ENCODE data around the gene PPP3R1.
"Not testable (repeated sequence)": the region's sequence is repeated elsewhere in the genome, so short reads cannot be mapped to it uniquely, and the experiment has no call there.

The PPP3R1 gene

DNA sequence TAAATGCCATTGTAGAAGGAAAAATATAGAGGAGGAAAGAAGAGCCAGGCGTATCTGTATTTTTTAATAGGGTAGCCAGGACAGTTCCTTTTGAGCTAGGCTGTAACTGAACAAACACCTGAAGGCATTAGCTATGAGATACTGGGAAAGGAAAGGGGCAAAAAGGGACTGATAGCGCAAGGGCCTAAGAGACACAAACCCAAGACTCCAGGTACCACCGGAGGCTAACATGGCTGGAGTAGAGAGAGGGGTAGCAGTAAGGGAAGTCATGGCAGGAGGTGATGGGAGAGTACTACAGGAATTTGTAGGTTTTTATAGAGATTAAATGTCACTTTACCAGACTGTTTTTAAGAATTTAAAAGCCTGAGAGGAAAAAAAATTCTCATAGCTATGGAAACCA, 73.9 kb downstream of the PPP3R1 start:
- Histone ChIP-seq H3K4me3 (ENCODE audit: low read depth, low read length, poor library complexity, severe bottlenecking) (no peak overlapping the region), H3K4me2 (ENCODE audit: low read length) (no peak overlapping the region)
- TF ChIP-seq, protein P1, sequence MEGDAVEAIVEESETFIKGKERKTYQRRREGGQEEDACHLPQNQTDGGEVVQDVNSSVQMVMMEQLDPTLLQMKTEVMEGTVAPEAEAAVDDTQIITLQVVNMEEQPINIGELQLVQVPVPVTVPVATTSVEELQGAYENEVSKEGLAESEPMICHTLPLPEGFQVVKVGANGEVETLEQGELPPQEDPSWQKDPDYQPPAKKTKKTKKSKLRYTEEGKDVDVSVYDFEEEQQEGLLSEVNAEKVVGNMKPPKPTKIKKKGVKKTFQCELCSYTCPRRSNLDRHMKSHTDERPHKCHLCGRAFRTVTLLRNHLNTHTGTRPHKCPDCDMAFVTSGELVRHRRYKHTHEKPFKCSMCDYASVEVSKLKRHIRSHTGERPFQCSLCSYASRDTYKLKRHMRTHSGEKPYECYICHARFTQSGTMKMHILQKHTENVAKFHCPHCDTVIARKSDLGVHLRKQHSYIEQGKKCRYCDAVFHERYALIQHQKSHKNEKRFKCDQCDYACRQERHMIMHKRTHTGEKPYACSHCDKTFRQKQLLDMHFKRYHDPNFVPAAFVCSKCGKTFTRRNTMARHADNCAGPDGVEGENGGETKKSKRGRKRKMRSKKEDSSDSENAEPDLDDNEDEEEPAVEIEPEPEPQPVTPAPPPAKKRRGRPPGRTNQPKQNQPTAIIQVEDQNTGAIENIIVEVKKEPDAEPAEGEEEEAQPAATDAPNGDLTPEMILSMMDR (IDR thresholded peaks at IDR 0.05; ENCODE audit: low read length), result no peak
- TF ChIP-seq EZH2 (IDR thresholded peaks at IDR 0.05; ENCODE audit: borderline replicate concordance, low read length), result no peak

DNA sequence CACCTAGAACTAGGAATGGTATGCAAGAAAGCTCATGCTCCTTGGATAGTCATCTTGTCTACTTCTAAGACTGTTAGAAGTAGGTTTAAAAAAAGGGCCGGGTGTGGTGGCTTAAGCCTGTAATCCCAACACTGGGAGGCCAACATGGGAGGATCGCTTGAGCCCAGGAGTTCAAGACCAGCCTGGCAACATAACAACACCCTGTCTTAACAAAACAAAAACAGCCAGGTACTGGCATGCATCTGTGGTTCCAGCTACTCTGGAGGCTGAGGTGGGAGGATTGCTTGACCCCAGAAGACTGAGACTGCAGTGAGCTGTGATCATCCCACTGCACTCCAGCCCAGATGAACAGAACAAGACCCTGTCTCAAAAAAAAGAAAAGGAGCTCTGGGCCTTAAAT, 74.8 kb downstream of the PPP3R1 start:
- Histone ChIP-seq H4K20me1 (ENCODE audit: insufficient read depth, low read length) (no peaks in the 10 kb centered on the region), H3K9ac (ENCODE audit: low read length) (no peak overlapping the region), H3F3A (ENCODE audit: insufficient read depth, low read length) (0 out of 2 replicates have a peak, but pooled peaks cover 2% of the 10 kb centered on the region), H3K79me2 (ENCODE audit: insufficient read depth, low read length) (no peaks in the 10 kb centered on the region), H3K4me1 (ENCODE audit: insufficient read depth, low read length, severe bottlenecking) (peaks cover 11% of the 10 kb centered on the region), H3K9me2 (ENCODE audit: low read depth, low read length) (no peaks in the 10 kb centered on the region), H2AFZ (ENCODE audit: low read length) (no peak overlapping the region), H3K27ac (ENCODE audit: low read depth, low read length, poor library complexity, severe bottlenecking) (no peak overlapping the region), H3K36me3 (ENCODE audit: insufficient read depth, low read length) (peaks cover 88% of the 10 kb centered on the region), H3K27me3 (ENCODE audit: insufficient read depth, low read length) (no peaks in the 10 kb centered on the region), H3K9me3 (ENCODE audit: low read length) (no peaks in the 10 kb centered on the region), H3K4me2 (ENCODE audit: low read length) (no peak overlapping the region), H3K4me3 (ENCODE audit: low read depth, low read length, poor library complexity, severe bottlenecking) (no peak overlapping the region)
- TF ChIP-seq, protein P1 (IDR thresholded peaks at IDR 0.05; ENCODE audit: low read length), result no peak
- TF ChIP-seq EZH2 (IDR thresholded peaks at IDR 0.05; ENCODE audit: borderline replicate concordance, low read length), result no peak

More for the DNA sequence above, 73.9 kb downstream of the PPP3R1 start:
- Histone ChIP-seq H3K27me3 (ENCODE audit: insufficient read depth, low read length) (no peaks in the 10 kb centered on the region), H3K9me3 (ENCODE audit: low read length) (no peaks in the 10 kb centered on the region), H3K4me1 (ENCODE audit: insufficient read depth, low read length, severe bottlenecking) (peaks cover 7% of the 10 kb centered on the region), H2AFZ (ENCODE audit: low read length) (no peak overlapping the region), H3F3A (ENCODE audit: insufficient read depth, low read length) (0 out of 2 replicates have a peak, but pooled peaks cover 2% of the 10 kb centered on the region), H3K9ac (ENCODE audit: low read length) (no peak overlapping the region), H3K9me2 (ENCODE audit: low read depth, low read length) (no peaks in the 10 kb centered on the region), H4K20me1 (ENCODE audit: insufficient read depth, low read length) (no peaks in the 10 kb centered on the region), H3K79me2 (ENCODE audit: insufficient read depth, low read length) (no peaks in the 10 kb centered on the region), H3K27ac (ENCODE audit: low read depth, low read length, poor library complexity, severe bottlenecking) (no peak overlapping the region), H3K36me3 (ENCODE audit: insufficient read depth, low read length) (peaks cover 91% of the 10 kb centered on the region)

DNA sequence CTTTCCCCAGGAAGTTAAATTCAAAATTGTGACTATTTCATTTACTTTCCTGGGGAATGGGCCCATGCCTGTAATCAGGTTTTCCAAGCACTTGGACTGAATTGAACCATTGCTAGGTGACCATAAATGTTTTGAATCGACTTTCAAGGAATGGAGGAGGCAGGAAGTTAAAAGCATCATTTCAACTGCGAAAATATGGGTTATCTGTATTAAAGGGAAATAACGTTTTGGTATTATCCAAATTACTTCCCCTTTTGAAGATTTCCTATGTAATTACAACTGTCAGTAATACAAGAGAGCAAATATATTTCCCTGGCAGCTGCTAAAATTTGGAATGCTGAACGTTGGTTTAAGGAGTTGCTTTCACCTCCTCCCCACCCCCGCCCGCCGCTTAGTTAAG, 75.7 kb downstream of the PPP3R1 start:
- Histone ChIP-seq H4K20me1 (ENCODE audit: insufficient read depth, low read length) (no peaks in the 10 kb centered on the region), H3K27me3 (ENCODE audit: insufficient read depth, low read length) (no peaks in the 10 kb centered on the region), H3K79me2 (ENCODE audit: insufficient read depth, low read length) (no peaks in the 10 kb centered on the region), H3F3A (ENCODE audit: insufficient read depth, low read length) (0 out of 2 replicates have a peak, but pooled peaks cover 2% of the 10 kb centered on the region), H3K9me2 (ENCODE audit: low read depth, low read length) (no peaks in the 10 kb centered on the region), H3K9me3 (ENCODE audit: low read length) (no peaks in the 10 kb centered on the region), H3K4me3 (ENCODE audit: low read depth, low read length, poor library complexity, severe bottlenecking) (no peak overlapping the region), H2AFZ (ENCODE audit: low read length) (no peak overlapping the region), H3K27ac (ENCODE audit: low read depth, low read length, poor library complexity, severe bottlenecking) (no peak overlapping the region), H3K36me3 (ENCODE audit: insufficient read depth, low read length) (peaks cover 89% of the 10 kb centered on the region), H3K4me2 (ENCODE audit: low read length) (no peak overlapping the region), H3K4me1 (ENCODE audit: insufficient read depth, low read length, severe bottlenecking) (peaks cover 11% of the 10 kb centered on the region), H3K9ac (ENCODE audit: low read length) (no peak overlapping the region)
- no peak for TF ChIP-seq EZH2 (IDR thresholded peaks at IDR 0.05; ENCODE audit: borderline replicate concordance, low read length)
- TF ChIP-seq, protein P1 (IDR thresholded peaks at IDR 0.05; ENCODE audit: low read length), result no peak

DNA sequence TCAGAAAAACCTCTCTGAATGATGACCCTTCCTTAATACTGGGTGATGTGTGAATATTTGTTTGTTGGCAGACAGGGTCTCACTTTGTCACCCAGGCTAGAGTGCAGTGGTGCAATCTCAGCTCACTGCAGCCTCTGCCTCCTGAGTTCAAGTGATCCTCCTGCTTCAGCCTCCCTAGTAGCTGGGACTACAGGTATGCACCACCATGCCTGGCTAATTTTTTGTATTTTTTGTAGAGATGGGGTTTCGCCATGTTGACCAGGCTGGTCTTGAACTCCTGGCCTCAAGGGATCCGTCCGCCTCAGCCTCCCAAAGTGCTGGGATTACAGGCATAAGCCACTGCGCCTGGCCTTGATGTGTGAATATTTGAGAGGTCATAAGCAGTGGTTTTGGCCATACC, 77.1 kb downstream of the PPP3R1 start:
- H3K36me3 ChIP-seq (ENCODE audit: insufficient read depth, low read length), result peaks cover 78% of the 10 kb centered on the region
- not testable (repeated sequence) for H2AFZ ChIP-seq (ENCODE audit: low read length); H3K79me2 ChIP-seq (ENCODE audit: insufficient read depth, low read length); H3K9me2 ChIP-seq (ENCODE audit: low read depth, low read length); H3K4me2 ChIP-seq (ENCODE audit: low read length); H3K9ac ChIP-seq (ENCODE audit: low read length); H3F3A ChIP-seq (ENCODE audit: insufficient read depth, low read length); H3K27ac ChIP-seq (ENCODE audit: low read depth, low read length, poor library complexity, severe bottlenecking); H3K4me3 ChIP-seq (ENCODE audit: low read depth, low read length, poor library complexity, severe bottlenecking); H3K9me3 ChIP-seq (ENCODE audit: low read length); H3K27me3 ChIP-seq (ENCODE audit: insufficient read depth, low read length); H4K20me1 ChIP-seq (ENCODE audit: insufficient read depth, low read length)
- H3K4me1 ChIP-seq (ENCODE audit: insufficient read depth, low read length, severe bottlenecking), result peaks cover 11% of the 10 kb centered on the region

Measured in OCI-LY1 (cell line).